ENCODE data around the gene SHISA4.
"Not testable (repeated sequence)": the region's sequence is repeated elsewhere in the genome, so short reads cannot be mapped to it uniquely, and the experiment has no call there.

SHISA4 gene

DNA sequence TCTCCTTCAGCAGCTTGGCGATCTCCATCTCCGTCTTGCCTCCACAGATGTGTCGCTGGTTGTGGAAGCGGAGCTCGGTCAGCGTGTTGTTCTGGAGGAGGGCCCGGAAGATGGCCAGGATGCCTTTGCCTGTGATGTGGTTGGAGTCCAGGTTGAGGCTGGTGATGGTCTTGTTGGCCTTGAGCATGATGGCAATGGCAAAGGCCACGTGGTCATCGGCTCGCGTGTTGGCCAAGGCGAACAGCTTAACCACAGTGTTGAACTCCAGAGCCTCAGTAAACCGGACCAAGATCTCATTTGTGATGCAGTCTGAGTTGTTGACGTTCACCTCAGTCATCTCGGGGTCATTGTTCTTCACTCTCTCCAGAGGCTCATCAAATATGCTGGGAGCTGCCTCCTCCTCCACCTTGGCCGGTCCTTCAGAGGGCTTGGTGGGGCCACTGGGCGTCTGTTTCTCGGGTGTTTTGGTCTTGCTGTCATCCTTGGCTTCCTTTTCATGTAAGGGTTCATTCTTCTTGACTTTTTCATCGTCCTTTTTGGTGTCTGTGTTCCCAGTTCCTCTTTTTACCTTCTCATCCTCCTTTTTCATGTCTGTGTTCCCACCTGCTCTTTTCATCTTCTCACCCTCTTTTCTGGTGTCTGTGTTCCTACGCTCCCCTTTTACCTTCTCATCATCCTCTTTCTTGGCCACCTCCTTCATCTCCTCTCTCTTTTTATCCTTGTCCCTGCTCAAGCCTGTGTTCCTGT is 11.2 kb downstream of the SHISA4 start:
- no peak for FAIRE-seq

DNA sequence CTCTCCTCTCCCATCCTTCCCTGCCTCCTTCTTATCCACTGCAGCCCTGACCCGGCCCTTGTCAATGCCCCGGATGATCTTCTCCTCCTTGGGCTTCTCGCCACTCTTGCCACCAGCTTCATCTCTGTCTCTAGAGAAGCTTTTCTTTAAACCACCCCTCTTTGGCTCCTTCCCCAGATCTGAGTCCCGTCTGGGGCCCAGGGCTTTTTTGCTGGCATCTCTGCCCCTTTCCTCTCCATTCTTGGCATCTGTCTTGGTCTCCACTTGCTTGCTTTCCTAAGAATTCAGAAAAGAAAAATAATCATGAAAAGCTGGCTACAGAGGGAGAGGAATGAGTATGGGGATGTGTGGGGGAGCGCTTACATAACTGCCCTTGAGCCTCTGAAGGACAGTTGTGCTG is 11.8 kb downstream of the SHISA4 start:
- FAIRE-seq: no peak

DNA sequence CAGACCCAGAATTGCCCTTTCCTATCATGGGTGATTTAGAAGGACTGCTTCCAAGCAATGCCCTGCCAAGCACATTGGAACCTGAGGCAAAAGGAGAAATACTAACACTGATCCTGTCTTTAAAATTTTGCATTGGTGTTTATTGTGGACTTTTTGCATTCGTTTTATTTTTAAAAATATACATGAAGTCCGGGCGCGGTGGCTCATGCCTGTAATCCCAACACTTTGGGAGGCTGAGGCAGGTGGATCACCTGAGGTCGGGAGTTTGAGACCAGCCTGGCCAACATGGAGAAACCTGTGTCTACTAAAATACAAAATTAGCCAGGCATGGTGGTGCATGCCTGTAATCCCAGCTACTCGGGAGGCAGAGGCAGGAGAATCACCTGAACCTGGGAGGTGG is 12.3 kb downstream of the SHISA4 start:
- FAIRE-seq: not testable (repeated sequence)

DNA sequence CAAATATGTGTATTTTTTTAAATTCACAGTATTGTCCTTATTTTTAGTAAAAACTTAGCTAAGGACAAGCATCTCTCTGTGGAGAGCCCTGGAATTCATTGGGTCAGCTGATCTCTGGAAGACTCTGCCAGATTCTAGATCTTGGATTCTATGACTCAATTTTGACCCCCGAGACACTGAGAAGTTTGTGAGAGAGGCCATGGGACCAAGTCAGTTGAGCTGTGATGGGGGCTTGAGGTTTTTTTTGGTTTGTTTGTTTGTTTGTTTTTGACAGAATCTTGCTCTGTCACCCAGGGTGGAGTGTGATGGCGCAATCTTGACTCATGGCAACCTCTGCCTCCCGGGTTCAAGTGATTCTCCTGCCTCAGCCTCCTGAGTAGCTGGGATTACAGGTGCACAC is 13.5 kb downstream of the SHISA4 start:
- no peak for FAIRE-seq

DNA sequence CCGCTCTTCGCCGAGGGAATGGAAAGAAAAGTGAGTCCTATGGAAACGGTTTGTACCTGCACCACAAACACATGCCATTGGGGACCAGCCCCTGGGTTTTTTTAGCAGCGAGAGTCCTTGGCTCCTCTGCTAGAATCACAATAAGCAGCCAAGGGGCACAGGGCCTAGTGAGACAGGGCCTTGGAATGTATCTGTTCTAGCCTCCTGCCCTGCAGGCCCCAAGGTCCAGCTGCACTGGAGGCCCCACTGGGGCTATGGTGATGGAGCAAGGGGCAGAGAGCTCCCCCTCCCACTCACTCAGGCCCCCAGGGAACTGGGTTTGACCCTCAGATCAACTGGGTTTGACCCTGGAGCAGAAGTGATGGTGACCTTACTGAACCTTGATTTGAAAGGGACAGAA is 14.4 kb downstream of the SHISA4 start:
- FAIRE-seq: no peak

DNA sequence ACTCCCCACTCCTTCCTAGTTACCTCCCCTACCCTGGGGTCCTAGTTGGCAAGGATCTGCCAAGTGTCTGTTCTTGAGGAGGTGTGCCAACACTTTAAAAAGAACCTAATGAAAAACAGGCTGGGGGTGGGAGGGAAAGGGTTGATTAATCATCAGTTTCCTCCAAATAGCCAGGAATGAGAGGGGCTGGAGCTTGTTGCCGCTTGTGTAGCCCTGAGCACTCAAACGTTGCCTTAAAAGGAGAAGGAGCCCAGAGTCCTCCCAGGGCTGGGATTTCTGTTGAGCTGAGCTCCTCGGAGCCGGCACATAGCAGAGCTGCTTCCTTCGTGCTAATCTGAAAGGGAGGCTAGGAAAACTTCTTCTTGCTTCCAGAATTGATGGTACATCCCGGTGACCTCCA is 15.9 kb downstream of the SHISA4 start:
- no peak for FAIRE-seq

DNA sequence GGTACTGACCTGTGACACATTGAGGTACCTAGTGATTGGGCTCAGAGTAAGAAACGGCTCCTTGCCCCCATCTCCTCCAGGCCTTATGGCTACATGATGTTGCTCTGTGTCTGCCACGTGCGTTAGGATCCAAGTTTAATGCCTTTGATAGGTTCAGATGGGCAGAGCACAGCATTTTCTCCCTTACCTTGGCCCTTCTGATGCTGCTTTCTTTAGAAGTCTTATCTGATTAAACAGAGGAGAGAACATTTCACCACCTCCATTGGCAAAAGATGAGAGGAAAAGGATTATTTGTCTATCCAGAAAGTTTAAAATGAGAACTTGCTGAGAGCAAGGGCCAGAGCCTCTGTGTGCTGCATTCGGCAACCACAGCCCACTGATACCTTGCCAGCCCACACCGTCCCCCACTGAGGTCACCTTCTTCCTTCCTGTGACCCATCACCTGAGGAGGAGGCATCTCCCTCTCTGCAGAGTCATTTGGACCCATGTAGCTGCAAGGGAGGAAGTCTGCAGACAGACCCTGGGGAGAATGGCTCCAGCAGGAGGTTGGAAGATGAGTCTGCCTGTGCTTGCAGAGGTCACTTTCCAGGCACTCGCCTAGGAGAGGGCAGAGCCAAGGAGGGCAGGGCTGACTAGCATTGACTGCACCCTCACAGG is 16.7 kb downstream of the SHISA4 start:
- no peak for FAIRE-seq

DNA sequence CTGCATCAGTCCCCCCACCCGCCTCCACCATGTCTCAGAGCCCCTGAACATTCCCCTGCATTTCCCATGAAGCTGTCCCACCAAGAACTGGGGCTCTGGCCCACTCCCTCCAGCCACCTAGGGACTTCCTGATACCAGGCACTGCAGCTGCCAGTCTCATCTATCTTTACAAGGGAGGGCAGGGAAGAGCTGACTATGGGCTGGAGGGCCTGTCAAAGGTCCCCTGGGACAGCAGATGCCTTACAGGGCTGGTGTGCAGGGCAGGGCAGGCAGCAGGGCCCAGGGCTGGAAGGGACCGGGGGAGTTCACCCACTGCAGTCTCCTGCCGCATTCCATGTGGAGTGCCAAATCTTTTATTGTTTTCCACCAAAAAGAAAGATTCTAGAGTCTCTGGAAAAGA is 17.6 kb downstream of the SHISA4 start:
- FAIRE-seq: no peak

DNA sequence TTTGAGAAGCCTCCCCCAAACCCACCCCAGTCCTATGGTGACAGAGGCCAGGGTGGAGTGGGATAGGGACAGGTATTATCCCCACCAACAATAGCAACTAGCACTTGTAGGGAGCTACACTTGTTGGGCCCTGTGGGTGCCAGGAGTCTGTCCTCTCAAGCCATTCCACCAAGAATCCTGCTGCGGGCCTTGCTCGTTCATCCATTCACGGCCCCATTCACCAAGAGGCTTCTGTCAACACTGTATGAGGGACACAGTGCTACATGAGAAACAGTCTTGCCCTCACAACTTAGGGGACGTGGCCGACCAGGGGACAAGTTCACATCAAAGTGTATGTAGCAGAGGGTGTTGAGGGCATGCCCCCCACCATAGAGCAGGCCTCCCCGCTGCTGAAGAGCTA is 18.9 kb downstream of the SHISA4 start:
- FAIRE-seq: no peak

DNA sequence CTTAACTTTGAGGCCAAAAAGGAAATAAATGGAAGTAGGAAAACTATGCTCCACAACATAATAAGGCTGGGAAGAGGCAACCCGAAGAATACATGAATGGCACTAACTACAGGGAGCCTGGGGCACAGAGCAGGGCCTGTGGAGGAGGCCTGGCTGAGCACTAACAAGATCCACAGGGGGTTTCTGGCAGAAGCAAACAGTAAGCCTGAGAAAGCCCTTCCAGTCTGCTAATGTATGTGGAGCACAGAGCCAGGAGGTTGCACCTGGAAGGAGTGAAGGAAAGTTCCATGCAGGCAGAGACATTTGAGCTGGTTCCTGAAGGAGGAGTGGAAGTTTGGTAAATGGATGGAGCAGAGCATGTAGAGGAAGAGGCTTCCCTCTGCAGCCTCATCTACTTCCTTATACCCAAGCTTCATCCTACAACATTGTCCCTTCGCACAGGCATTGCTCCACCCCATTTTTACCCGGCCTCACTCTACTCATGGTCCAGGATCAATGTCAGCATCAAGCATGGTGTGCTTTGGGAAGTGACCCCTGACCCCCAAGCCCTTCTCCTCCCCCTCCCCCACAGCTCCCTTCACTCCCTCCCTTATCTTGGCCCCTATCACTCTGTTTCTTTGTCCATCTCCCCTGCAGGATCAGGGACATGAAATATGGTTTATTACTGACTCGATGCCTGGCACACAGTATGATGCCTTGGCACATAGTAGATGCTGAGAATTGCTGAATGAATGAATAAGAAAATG is 23.3 kb downstream of the SHISA4 start:
- FAIRE-seq: no peak

DNA sequence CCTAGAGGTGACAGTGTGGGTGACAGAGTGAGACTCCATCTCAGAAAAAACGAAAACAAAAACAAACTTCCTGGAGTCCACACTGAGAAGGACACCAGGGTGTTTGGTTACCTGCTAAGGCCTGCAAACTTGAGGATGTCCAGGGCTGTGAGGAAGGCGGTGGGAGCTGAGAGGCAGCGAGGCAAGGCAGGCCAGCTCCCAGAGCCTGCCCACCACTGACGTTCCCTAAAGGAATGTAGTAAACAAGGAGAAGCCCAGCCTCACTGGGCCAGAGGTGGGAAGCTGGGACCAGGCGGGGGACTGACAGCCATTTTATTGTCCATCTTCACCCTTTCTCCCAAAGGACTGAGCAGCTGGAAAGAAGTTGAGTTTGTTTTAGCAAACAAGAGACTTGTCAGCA is 24.1 kb downstream of the SHISA4 start:
- FAIRE-seq: no peak

DNA sequence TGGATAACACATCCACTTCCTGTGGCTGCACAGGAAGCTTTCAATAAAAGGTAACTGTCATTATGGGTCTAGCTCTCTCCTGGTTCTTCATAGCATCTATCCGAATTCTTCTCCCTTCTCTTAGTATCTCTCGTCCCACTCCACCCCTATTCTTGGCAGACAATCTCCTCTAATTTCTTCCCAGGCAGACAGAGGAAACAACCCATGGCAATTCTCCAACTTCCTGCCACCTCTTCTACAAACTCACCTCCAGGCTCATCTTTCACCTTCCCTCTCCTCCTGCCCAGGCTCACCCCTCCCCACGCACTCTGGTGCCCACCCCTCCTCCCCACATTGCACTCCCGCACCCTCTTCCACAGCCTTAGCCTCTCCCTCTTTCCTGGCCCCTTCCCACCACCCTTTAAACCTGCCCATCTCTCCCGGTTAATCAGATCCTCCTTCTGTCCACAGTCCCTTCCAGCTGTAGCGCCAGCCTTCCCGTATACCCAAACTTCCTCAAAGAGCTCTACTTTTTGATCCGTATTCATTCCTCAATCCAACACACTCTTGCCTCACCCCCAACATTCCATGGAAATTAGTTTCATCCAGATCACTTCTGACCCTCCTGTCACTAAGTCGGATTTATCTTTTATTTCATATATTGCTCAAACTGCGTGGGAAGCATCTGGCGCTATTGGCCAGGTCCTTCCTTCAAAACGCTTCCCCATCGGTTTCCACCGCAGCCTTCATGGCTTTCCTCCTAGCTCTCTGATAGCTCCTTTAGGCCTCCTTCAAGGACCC is 25.9 kb downstream of the SHISA4 start:
- no peak for FAIRE-seq

DNA sequence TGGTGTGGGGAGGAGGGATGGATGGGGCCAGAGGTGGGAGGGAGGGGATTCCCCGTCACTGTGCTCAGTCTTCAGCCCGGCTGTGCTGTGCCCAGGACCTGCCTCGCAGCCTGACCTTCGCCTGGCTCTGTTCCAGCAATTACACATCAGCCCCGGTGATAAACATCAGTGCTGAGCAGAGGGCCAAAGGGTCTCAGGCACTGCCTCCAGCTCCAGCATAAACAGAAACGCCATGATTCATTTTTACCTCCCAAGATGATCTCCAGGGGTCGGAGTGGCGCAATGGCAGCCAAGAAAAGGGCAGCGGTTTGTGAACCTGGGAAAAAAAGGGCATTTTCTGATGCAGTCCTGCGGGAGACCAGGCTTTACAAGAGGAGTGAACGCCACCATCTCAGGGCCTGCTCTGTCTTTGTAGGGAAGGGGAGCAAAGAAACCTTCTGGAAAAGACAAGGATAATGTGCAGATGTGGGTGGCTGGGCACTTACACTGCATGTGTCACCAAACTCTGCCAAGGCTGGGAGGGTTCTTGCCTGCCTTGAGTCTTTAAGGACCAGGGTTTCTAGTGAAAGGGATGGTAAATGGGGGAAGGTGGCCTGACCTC is 28.1 kb downstream of the SHISA4 start:
- FAIRE-seq: no peak

DNA sequence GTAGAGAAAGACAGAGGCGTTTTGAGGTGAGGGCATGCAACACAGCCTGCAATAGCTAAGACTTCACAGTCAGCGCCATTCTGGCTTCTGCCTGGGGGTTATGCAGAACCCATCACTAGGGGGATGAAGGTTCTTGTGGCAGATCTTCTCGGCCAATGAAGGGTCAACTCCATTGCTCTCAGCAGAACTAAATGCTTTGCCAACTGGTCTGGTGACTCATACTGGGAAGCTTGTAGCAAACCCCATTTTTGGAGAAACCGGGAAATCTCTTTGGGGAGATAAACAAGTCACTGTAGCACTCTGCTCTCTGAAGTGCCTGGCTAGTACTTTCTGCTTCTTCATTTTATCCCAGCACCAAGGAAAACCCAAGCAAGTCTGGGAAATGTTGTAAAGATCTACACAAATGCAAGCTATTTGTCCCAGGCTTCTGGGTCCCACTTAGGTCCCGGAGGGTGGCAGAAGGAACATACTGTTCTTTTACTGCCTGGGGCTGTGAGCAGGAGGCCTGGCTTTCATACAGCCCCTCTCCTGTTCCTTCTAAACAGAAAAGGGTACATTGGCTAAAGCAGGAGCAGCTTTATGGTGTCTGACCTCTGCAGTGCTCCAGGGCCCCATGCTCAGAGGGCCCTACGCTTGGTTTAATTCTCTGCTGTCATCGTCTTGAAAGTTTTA is 28.8 kb downstream of the SHISA4 start:
- FAIRE-seq: no peak

DNA sequence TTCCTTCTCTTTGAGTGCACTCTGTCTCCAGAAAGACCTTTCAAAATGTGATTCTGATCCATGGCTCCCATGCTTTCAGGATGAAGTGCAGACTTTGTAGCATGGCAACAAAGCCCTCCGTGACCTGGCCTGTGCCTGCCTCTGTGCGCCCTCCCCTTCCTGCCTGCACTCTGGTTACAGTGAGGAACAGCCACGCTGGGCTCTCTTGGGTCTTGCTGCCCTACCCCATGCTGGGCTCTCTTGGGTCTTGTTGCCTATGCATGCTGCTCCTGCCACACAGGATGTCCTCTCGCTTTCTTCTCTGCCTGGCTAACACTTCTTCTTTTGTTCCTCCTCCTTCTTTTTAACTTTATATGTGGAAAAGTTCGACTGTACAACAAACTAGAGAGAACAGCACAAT is 29.6 kb downstream of the SHISA4 start:
- FAIRE-seq: no peak

DNA sequence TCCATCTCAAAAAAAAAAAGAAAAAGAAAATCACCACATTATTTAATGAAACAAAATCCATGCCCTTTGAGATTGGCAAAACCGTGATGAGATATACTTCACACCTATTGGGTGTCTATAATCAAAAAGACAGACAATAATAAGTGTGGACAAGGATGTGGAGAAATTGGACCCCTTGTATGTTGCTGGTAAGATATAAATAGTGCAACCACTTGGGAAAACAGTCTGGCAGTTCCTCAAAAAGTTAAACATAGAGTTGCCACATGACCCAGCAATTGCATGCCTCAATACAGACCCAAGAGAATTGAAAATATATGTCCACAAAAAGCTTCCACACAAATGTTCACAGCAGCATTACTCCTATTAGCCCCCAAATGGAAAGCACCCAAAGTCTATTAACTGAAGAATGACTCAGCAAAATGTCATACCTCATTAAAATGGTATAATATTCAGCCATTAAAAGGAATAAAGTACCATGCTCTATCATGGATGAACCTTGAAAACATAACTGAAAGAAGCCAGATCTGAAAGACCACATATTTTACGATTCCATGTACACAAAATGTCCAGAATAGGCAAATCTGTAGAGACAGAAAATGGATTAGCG is 33.4 kb downstream of the SHISA4 start:
- FAIRE-seq: no peak

DNA sequence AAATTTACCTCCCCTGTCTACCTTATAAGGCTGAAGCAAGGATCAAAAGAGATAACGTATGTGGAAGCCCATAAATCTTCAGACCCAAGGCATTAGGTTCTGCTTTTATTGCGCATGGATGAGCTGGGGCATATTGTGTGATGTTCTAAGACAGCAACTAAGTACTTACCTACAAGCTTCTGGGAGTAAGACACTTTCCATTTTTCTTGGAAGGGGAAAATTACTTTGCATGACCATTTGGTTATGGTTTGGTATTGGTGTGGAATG is 36.5 kb downstream of the SHISA4 start:
- FAIRE-seq: no peak

DNA sequence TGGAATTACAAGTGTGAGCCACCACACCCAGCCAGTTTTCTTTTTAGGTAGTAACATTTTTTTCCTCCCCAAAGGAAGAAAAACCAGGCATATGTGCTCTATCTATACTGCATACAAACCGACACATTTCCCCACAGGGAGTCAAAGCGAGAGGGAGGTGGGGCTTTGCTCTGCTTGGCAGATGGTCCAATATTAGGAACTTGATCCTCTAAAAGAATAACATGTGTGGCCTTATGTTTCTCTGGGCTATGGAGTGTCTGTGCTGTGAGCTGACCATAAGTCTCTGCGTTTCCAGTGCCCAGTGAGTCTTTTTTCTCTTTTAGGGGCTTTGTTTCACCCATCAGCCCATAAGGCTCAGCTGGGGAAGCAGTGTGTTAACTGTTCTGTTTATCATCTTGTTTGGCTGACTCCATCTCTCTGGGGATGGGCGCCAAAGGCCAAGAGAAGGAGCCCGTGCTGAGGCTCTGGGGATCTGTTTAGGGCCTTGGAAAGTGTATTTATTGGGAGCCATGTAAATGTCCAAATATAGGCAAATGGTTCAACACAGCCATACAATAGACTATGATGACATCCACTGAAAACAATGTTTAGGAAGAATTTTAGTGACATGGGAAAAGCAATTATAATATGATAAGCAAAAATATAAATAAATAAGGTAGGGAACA is 37.4 kb downstream of the SHISA4 start:
- no peak for FAIRE-seq

DNA sequence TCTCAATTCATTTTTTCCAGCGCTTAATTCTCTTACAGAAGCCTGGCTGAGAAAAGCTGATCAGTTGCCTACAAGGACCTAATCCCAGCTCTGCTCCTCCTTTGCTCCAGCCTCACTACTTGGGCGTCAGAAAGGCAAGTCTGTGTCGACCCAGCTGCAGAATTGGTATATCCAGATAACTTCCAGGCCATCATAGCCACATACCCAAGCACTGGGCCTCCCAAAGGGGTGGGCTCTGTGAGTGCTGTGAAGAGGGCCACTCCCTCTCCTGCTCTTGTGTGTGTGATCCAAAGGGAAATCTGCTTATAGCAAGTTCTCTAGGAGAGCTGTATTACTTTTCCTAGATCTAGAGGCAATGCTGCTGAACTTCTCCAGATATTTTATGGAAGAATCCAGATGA is 39.6 kb downstream of the SHISA4 start:
- FAIRE-seq: no peak

DNA sequence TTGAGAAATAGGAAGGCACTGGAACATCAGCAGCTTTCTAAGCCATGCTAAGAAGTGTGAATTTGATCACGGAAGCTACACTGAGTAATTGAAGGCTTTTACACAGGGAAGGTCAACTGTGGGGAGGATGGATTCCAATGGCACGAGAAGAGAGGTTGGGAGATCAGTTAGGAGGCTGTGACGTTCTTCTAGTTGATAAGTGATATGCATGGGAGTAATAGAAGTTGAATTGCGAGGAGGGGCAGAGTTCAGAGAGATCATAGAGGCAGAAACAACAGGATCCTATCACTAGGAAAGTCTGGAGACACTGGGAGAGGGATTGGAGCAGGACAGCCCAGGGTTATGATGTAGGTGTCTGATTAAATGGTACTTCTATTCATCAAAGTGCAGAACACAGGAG is 41.4 kb downstream of the SHISA4 start:
- FAIRE-seq: no peak

DNA sequence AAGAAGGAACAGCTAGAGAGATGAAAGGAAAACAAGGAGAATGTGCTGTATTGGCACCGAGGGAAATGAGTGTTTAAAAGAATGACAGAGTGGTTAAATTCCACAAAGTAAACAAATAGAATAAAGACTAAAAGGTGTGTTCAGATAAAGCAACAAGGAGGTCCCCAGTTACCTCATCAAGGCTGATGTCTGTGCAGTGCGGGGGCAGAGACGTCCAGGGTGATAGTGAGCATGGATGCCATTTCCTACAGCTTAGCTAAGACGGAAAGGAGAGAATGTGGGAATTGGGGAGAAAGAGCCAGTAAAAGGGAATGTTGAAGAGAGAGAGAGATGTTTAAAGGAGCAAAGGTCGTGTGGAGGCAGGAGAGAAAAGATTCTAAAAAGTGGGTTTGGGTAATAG is 42.1 kb downstream of the SHISA4 start:
- no peak for FAIRE-seq
